Measurements from ENCODE around the gene UXT. TPM values are rescaled to one million over a fixed set of nuclear protein-coding genes. Genes with fewer than 3 reads are reported as not detected.

Gene UXT
- total RNA-seq, 4 donors from 2014 or later: 40.5 to 148 (median 77.5) TPM

- no peaks in the 10 kb centered on the region for H3K27me3 ChIP-seq
- DNase-seq: no peak
- H3K9me3 ChIP-seq: no peaks in the 10 kb centered on the region
- H3K27ac ChIP-seq: no peak overlapping the region
- no peaks in the 10 kb centered on the region for H3K36me3 ChIP-seq
- H3K4me3 ChIP-seq: no peak overlapping the region
- no peak for TF ChIP-seq POLR2A (IDR thresholded peaks at IDR 0.05)
- TF ChIP-seq, protein P1, sequence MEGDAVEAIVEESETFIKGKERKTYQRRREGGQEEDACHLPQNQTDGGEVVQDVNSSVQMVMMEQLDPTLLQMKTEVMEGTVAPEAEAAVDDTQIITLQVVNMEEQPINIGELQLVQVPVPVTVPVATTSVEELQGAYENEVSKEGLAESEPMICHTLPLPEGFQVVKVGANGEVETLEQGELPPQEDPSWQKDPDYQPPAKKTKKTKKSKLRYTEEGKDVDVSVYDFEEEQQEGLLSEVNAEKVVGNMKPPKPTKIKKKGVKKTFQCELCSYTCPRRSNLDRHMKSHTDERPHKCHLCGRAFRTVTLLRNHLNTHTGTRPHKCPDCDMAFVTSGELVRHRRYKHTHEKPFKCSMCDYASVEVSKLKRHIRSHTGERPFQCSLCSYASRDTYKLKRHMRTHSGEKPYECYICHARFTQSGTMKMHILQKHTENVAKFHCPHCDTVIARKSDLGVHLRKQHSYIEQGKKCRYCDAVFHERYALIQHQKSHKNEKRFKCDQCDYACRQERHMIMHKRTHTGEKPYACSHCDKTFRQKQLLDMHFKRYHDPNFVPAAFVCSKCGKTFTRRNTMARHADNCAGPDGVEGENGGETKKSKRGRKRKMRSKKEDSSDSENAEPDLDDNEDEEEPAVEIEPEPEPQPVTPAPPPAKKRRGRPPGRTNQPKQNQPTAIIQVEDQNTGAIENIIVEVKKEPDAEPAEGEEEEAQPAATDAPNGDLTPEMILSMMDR (IDR thresholded peaks at IDR 0.05): no peak
- peaks cover 0 to 15% (median 0%) of the 10 kb centered on the region in 4 donors for H3K4me1 ChIP-seq
Observed at GRCh38 chrX:47648376-47648775, 10.6 kb downstream of the UXT start.

DNA sequence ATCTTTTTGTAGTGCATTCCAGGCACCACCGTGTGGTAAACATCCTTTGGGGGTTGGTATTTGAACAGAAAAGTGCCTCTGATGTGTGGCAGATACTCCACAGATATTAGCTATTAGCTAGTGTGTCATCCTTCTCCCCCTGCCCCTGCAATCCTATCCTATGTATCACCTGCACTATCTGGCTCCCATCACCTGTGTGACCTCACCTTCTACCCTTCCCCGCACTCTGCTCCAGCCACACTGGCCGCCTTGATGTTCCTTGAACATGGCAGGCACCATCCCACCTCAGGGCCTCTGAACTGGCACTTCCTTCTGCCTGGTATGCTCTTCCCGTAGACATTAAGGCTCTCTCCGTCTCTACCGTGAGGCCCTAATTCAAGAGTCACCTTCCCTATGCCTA, 12.3 kb downstream of the UXT start:
- H3K4me3 ChIP-seq: no peak overlapping the region
- no peaks in the 10 kb centered on the region for H3K36me3 ChIP-seq
- H3K27me3 ChIP-seq: no peaks in the 10 kb centered on the region
- H3K27ac ChIP-seq: no peak overlapping the region
- no peaks in the 10 kb centered on the region for H3K9me3 ChIP-seq
- peaks cover 0 to 15% (median 0%) of the 10 kb centered on the region in 4 donors for H3K4me1 ChIP-seq
- TF ChIP-seq, protein P1 (IDR thresholded peaks at IDR 0.05): no peak
- no peak for TF ChIP-seq POLR2A (IDR thresholded peaks at IDR 0.05)
- DNase-seq: no peak

- H3K4me1 ChIP-seq: peaks cover 0 to 9% (median 0%) of the 10 kb centered on the region in 4 donors
- no peak for DNase-seq
- H3K36me3 ChIP-seq: peaks cover 0 to 10% (median 0%) of the 10 kb centered on the region in 3 donors
- H3K9me3 ChIP-seq: no peaks in the 10 kb centered on the region
- no peaks in the 10 kb centered on the region for H3K27me3 ChIP-seq
- H3K27ac ChIP-seq: no peak overlapping the region
- H3K4me3 ChIP-seq: no peak overlapping the region
- no peak for TF ChIP-seq POLR2A (IDR thresholded peaks at IDR 0.05)
- TF ChIP-seq, protein P1 (IDR thresholded peaks at IDR 0.05): no peak
Observed at GRCh38 chrX:47645530-47645929, 13.4 kb downstream of the UXT start.

- H3K27me3 ChIP-seq: no peaks in the 10 kb centered on the region
- no peak for DNase-seq
- TF ChIP-seq POLR2A (IDR thresholded peaks at IDR 0.05): no peak
- TF ChIP-seq, protein P1 (IDR thresholded peaks at IDR 0.05): peak in 2 of 6 experiments; percentile 21 to 24
- no peak overlapping the region for H3K4me3 ChIP-seq
- H3K27ac ChIP-seq: no peak overlapping the region
- H3K36me3 ChIP-seq: peaks cover 0 to 19% (median 0%) of the 10 kb centered on the region in 3 donors
- peaks cover 0 to 9% (median 0%) of the 10 kb centered on the region in 4 donors for H3K4me1 ChIP-seq
- H3K9me3 ChIP-seq: no peaks in the 10 kb centered on the region
Observed at GRCh38 chrX:47644557-47645091, 14.4 kb downstream of the UXT start.

- Histone ChIP-seq H3K4me1 (peaks cover 0 to 4% (median 0%) of the 10 kb centered on the region in 4 donors), H3K36me3 (peaks cover 0 to 24% (median 0%) of the 10 kb centered on the region in 3 donors), H3K4me3 (no peak overlapping the region), H3K27me3 (no peaks in the 10 kb centered on the region), H3K27ac (no peak overlapping the region), H3K9me3 (no peaks in the 10 kb centered on the region)
- TF ChIP-seq POLR2A (IDR thresholded peaks at IDR 0.05): no peak
- TF ChIP-seq, protein P1 (IDR thresholded peaks at IDR 0.05): peak in 2 of 6 experiments; percentile 15 to 31
- DNase-seq: no peak
Observed at GRCh38 chrX:47643926-47644325, 15.1 kb downstream of the UXT start.
